Endothelial cell of umbilical vein (primary cell): ENCODE measurements around the gene TRAPPC3. TPM values are rescaled to one million over a fixed set of nuclear protein-coding genes. Genes with fewer than 3 reads are reported as not detected.

Experiments used
- BruUV-seq: library from RNA; stranded (reverse); fragments of 400-500 nt; replicated peaks from 2 replicates; lab custom pipeline; 2021; lab: Mats Ljungman, UMichigan
- CTCF ChIA-PET: fragments of 300-600, 350-600 bp; sonication (Branson Sonifier 250); formaldehyde crosslinking; loops from one replicate; lab custom pipeline; 2021; ENCODE audit warnings: antibody characterized with exemption, inconsistent platforms; lab: Charles Lee
- POLR2A ChIA-PET: fragments of 300-600, 350-600 bp; sonication (Branson Sonifier 250); formaldehyde crosslinking; loops from one replicate; lab custom pipeline; 2021; ENCODE audit warnings: antibody characterized with exemption, inconsistent platforms; lab: Charles Lee
- DNase-seq: peaks from one replicate; pipeline ENCODE4 v3.0.0-alpha.2; 2011; ENCODE audit warnings: low read depth, low spot score
- FAIRE-seq: peaks from 2 replicates; lab custom pipeline; 2011; peaks lifted over from hg19 to GRCh38; lab: Jason Lieb, UNC
- H2AFZ ChIP-seq: 2 replicates; pipeline ENCODE4 v1.6.0; 2012; ENCODE audit warnings: low read depth, low read length, control low read depth, inconsistent platforms
- H3K27ac ChIP-seq: 2 replicates; pipeline ENCODE4 v1.5.1; 2011; ENCODE audit warnings: low read depth, mild to moderate bottlenecking, control low read depth, low read length, moderate library complexity; ENCODE audit not compliant: insufficient read depth
- H3K27me3 ChIP-seq, 2 experiments: 2 replicates each; pipeline versions ENCODE4 v1.6.0 to v1.6.1; 2011; ENCODE audit warnings: low read length in 2 of 2, mixed read lengths in 1 of 2; ENCODE audit not compliant: control insufficient read depth in 2 of 2, insufficient read depth in 2 of 2
- H3K36me3 ChIP-seq, 2 experiments: 2 replicates in 1 of 2; 3 replicates in 1 of 2; pipeline ENCODE4 v1.5.1; 2011; ENCODE audit warnings: low read length in 2 of 2, mild to moderate bottlenecking in 1 of 2, moderate library complexity in 1 of 2; ENCODE audit not compliant: control insufficient read depth in 2 of 2, insufficient read depth in 2 of 2; ENCODE audit errors: extremely low read depth in 1 of 2
- H3K4me1 ChIP-seq: 3 replicates; pipeline ENCODE4 v1.5.1; 2011; ENCODE audit warnings: mild to moderate bottlenecking, low read length; ENCODE audit not compliant: control insufficient read depth, insufficient read depth; ENCODE audit errors: extremely low read depth
- H3K4me2 ChIP-seq: 2 replicates; pipeline ENCODE4 v1.6.1; 2011; ENCODE audit warnings: low read length, control low read depth, mixed read lengths; ENCODE audit not compliant: insufficient read depth
- H3K4me3 ChIP-seq, 3 experiments: fragments of 200-600 bp in 1 of 3; sonication (generic), shearing (Covaris generic) in 1 of 3; replicated peaks in 1 of 3; 2 replicates each; pipeline ENCODE4 v1.5.1; 2011 to 2016; ENCODE audit warnings: control low read depth in 3 of 3, low read length in 3 of 3, mild to moderate bottlenecking in 2 of 3, inconsistent platforms in 1 of 3, low read depth in 1 of 3, moderate library complexity in 1 of 3; ENCODE audit not compliant: insufficient read depth in 1 of 3
- H3K79me2 ChIP-seq: 2 replicates; pipeline ENCODE4 v1.6.0; 2012; ENCODE audit warnings: low read length, inconsistent platforms; ENCODE audit not compliant: control insufficient read depth, insufficient read depth
- H3K9ac ChIP-seq: replicated peaks from 2 replicates; pipeline ENCODE3; 2011; ENCODE audit warnings: low read length, control low read depth; ENCODE audit not compliant: insufficient read depth; ENCODE audit errors: extremely low read depth
- H3K9me1 ChIP-seq: replicated peaks from 3 replicates; pipeline ENCODE4 v1.6.0; 2011; ENCODE audit warnings: mild to moderate bottlenecking, low read length; ENCODE audit not compliant: control insufficient read depth, insufficient read depth; ENCODE audit errors: extremely low read depth
- H3K9me3 ChIP-seq: replicated peaks from 2 replicates; pipeline ENCODE4 v1.5.1; 2012; ENCODE audit warnings: low read length, inconsistent platforms; ENCODE audit not compliant: control insufficient read depth, insufficient read depth
- H4K20me1 ChIP-seq: replicated peaks from 2 replicates; pipeline ENCODE3; 2011; ENCODE audit warnings: mild to moderate bottlenecking, low read length; ENCODE audit not compliant: control insufficient read depth, insufficient read depth; ENCODE audit errors: extremely low read depth
- EZH2 ChIP-seq: IDR thresholded peaks from 2 replicates; pipeline ENCODE4 v1.6.1; 2012; ENCODE audit warnings: borderline replicate concordance, low read depth, mild to moderate bottlenecking, moderate library complexity, low read length, inconsistent platforms; ENCODE audit not compliant: severe bottlenecking
- FOS ChIP-seq: IDR thresholded peaks from 2 replicates; pipeline ENCODE4 v1.6.1; 2011; ENCODE audit warnings: mild to moderate bottlenecking, low read length, moderate library complexity, borderline replicate concordance; ENCODE audit not compliant: insufficient read depth
- GATA2 ChIP-seq: IDR thresholded peaks from 2 replicates; pipeline ENCODE4 v1.7.0; 2011; ENCODE audit warnings: low read depth, mild to moderate bottlenecking, moderate library complexity, mixed read lengths, low read length; ENCODE audit not compliant: insufficient read length, insufficient read depth
- JUN ChIP-seq: IDR thresholded peaks from 2 replicates; pipeline ENCODE4 v1.6.1; 2011; ENCODE audit warnings: borderline replicate concordance, low read depth; ENCODE audit not compliant: insufficient read length, insufficient read depth
- MYC ChIP-seq: IDR thresholded peaks from one replicate; pipeline ENCODE4 v1.6.1; 2011; ENCODE audit warnings: mild to moderate bottlenecking, low read depth, low read length
- POLR2A ChIP-seq: IDR thresholded peaks from 2 replicates; pipeline ENCODE4 v1.6.1; 2012; ENCODE audit warnings: low read depth, mild to moderate bottlenecking, control low read depth, low read length
- POLR2AphosphoS5 ChIP-seq: IDR thresholded peaks from 2 replicates; pipeline ENCODE4 v1.6.1; 2012; ENCODE audit warnings: low read depth, mild to moderate bottlenecking, control low read depth, low read length, moderate library complexity; ENCODE audit not compliant: insufficient read depth
- dilution Hi-C: fragments of 300-500 bp; cut with MboI; formaldehyde crosslinking; loops from one replicate; pipeline ENCODE4 v1.15.0; 2019; ENCODE audit warnings: low sequenced_read_pairs; ENCODE audit not compliant: extremely low pct_ligation_motif_present
- intact Hi-C: fragments of 100-400 bp; cut with micrococcal nuclease; formaldehyde crosslinking; loops from one replicate; pipeline ENCODE4 v1.10.0; 2022
- polyA plus RNA-seq, 4 experiments: library from polyadenylated mRNA; depleted of rRNA in 3 of 4; stranded (reverse) in 3 of 4; unstranded in 1 of 4; fragments of >200 nt; gene quantifications; 2 replicates each; pipeline versions ENCODE4 v1.2.1 to v1.2.3, GENCODE V29; 2011 to 2012; ENCODE audit warnings: missing spikeins in 1 of 4
- total RNA-seq: library from RNA; stranded (reverse); gene quantifications from 2 replicates; pipeline ENCODE4 v1.2.3, GENCODE V29; 2021
- TF ChIP-seq, protein P1 (sequence below): IDR thresholded peaks from 2 replicates; pipeline ENCODE4 v1.6.1; 2011; ENCODE audit not compliant: insufficient read depth, insufficient read length
- TF ChIP-seq, protein P2 (sequence below), 2 donors: IDR thresholded peaks; 1 replicate in 1 of 2; 2 replicates in 1 of 2; pipeline ENCODE4 v1.5.1; 2011; ENCODE audit warnings: low read length in 2 of 2, mild to moderate bottlenecking in 2 of 2, moderate library complexity in 2 of 2, control low read depth in 1 of 2, inconsistent platforms in 1 of 2, low read depth in 1 of 2; ENCODE audit not compliant: insufficient read depth in 1 of 2; ENCODE audit errors: extremely low read depth in 1 of 2

The TRAPPC3 gene
- total and polyA plus RNA-seq, 2 donors (not counting 3 experiments of a cell fraction or from before 2014, with no cell fraction given) = 93.4 to 125 TPM

DNA sequence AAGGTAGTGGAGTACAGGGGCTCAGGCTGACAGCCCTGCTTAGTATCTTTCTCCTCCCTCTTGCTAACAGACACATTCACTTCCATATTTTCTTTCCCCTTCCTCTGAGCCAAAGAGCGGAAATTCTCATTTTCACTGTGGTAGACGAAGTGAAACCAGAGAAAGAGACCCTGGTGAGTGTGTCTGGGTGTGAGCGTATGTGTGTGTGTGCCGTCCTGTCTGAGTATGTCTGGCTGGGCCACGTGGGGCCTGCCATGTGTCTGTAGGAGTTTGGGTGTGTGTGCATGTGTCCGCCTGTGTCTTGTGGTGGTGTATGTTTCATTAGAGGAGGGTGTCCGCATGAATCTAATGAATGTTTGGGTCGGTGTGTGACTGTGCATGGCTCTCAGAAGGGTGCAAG, 25.9 kb downstream of the TRAPPC3 start:
- H3K79me2 ChIP-seq = no peaks in the 10 kb centered on the region
- H3K36me3 ChIP-seq = no peaks in the 10 kb centered on the region
- ChIA-PET POLR2A (no interaction called here), CTCF (interaction anchor here (2.1 kb wide), 1 partner anchor 12 kb away, joined by 11 read pairs; no protein-coding TSS in a partner anchor)
- TF ChIP-seq JUN = no peak
- no peak for TF ChIP-seq GATA2
- no peak for TF ChIP-seq EZH2
- TF ChIP-seq, protein P1, sequence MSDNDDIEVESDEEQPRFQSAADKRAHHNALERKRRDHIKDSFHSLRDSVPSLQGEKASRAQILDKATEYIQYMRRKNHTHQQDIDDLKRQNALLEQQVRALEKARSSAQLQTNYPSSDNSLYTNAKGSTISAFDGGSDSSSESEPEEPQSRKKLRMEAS = no peak
- no peak for TF ChIP-seq MYC
- no peak for TF ChIP-seq FOS
- TF ChIP-seq, protein P2, sequence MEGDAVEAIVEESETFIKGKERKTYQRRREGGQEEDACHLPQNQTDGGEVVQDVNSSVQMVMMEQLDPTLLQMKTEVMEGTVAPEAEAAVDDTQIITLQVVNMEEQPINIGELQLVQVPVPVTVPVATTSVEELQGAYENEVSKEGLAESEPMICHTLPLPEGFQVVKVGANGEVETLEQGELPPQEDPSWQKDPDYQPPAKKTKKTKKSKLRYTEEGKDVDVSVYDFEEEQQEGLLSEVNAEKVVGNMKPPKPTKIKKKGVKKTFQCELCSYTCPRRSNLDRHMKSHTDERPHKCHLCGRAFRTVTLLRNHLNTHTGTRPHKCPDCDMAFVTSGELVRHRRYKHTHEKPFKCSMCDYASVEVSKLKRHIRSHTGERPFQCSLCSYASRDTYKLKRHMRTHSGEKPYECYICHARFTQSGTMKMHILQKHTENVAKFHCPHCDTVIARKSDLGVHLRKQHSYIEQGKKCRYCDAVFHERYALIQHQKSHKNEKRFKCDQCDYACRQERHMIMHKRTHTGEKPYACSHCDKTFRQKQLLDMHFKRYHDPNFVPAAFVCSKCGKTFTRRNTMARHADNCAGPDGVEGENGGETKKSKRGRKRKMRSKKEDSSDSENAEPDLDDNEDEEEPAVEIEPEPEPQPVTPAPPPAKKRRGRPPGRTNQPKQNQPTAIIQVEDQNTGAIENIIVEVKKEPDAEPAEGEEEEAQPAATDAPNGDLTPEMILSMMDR (IDR thresholded peaks at IDR 0.05; ENCODE audit: extremely low read depth in 1 of 2, insufficient read depth in 1 of 2, low read depth in 1 of 2, low read length in 2 of 2) = no peak
- no peak for TF ChIP-seq POLR2A
- TF ChIP-seq POLR2AphosphoS5 = no peak
- peak overlapping the region; percentile 9 for H2AFZ ChIP-seq
- FAIRE-seq = no peak
- H3K4me3 ChIP-seq = no peak overlapping the region
- no peak overlapping the region for H3K27ac ChIP-seq
- intact Hi-C loops (no loop called here), dilution Hi-C loops (no loop called here)
- H3K27me3 ChIP-seq = peaks cover 5 to 9% of the 10 kb centered on the region in 2 experiments
- no peak for DNase-seq
- BruUV-seq = no TSS peak
- no peaks in the 10 kb centered on the region for H3K9me1 ChIP-seq
- H4K20me1 ChIP-seq = no peaks in the 10 kb centered on the region
- H3K9me3 ChIP-seq = no peaks in the 10 kb centered on the region
- H3K4me1 ChIP-seq = no peaks in the 10 kb centered on the region
- no peak overlapping the region for H3K4me2 ChIP-seq
- H3K9ac ChIP-seq = no peak overlapping the region
